HG03039 (cell line): Measurements from ENCODE around the gene SOCS7.

ENCODE experiments used
- ATAC-seq: cut with Tn5 transposase; IDR thresholded peaks from one replicate; pipeline ENCODE4 v1.9.1; 2021; ENCODE audit warnings: mild to moderate bottlenecking, moderate library complexity; ENCODE audit not compliant: unreplicated experiment

The SOCS7 gene

DNA sequence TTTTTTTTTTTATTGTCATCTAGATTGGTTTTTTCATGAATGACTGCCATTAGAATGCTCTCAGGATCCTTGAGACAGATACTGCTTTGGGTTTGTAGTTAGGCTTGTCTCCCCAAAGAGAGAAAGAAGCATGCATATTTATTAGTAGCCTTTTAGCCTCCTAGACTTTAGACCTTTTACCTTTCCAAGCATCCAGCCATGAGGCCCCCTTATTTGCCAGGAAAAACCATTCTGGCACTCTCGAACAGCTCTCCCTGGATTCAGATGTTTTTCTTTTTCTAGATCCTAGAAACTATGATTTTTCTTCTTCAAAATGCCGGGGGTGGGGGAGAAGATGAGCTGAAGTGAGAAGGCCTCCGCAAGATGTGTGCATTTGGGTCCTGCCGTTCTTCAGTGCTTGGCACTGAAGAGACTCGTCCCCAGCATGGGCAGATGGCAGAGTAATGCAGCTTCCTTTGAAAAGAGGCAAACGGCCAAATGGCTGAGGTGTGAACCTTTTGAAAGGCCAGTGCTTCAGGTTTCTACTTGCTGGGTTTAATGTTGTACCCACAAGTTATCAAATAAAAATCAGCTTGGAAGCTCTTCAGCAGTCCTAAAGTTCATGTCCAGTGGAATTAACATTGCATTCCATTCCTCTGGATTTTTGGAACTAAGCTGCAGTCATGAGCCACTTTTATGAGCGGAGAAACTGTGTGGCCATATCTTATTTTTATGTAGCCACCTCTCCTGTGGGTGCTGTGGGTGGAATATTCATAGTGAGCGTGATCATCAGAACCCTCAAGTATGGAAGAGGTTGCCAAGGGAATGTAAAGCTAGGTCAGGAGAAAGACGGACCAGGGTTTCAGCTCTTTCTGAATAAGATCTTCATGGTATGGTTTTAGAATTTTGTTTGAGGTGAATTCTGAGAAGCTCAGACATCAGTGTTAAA lies 7.2 kb downstream of the SOCS7 start:
- no peak for ATAC-seq

DNA sequence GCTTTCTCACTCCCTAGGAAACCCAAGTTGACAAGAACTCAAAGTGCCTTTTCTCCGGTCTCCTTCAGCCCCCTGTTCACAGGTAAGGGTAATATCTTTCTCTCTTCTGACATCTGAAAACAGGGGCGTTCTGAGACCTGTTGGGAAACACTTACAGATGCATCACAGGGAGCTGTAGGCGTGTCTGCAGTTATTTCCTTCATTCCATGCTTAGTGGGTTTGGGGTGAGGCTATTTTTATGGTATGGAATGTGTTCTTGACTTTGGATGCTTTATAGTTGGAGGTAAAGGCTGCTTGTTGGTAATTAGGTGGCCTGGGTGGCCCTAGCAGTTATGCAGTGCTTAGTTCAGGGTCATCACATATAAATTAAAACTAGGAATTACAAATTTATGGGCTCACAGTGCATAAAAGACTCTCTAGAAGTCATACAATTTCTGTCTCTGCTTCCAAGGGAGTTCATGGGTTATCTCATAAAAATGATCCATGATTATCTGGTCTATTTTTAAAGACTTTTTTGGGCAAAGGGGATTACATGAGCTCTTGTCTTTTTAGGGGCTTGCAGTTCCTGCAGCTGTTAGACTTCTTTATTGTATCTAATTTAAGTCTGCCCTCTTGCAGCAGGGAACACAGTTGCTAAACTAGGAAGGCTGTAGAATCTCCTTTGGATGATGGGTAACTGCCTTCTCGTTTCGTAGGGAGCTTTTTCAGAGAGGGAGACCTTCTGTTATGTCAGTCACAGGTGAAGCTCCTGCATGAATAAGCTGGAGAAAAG lies 10.2 kb downstream of the SOCS7 start:
- ATAC-seq = no peak

DNA sequence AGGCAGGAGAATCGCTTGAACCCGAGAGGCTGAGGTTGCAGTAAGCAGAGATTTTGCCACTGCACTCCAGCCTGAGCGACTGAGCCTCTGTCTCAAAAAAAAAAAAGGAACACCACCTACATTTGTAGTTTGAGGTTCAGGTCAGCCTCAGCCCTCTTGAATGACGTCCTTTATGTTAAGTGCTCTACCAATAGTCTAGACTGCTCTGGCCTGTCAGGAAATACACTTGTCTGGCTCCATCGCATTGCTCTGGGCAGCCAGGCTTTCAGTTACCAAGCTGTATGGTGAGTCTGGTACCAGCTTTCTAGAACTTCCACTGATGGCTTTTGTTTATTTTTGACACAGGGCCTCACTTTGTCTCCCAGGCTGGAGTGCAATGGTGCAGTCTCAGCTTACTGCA lies 11.4 kb downstream of the SOCS7 start:
- no peak for ATAC-seq

GRCh38 chr17:38364741-38365140 lies 13.1 kb downstream of the SOCS7 start:
- ATAC-seq = no peak

DNA sequence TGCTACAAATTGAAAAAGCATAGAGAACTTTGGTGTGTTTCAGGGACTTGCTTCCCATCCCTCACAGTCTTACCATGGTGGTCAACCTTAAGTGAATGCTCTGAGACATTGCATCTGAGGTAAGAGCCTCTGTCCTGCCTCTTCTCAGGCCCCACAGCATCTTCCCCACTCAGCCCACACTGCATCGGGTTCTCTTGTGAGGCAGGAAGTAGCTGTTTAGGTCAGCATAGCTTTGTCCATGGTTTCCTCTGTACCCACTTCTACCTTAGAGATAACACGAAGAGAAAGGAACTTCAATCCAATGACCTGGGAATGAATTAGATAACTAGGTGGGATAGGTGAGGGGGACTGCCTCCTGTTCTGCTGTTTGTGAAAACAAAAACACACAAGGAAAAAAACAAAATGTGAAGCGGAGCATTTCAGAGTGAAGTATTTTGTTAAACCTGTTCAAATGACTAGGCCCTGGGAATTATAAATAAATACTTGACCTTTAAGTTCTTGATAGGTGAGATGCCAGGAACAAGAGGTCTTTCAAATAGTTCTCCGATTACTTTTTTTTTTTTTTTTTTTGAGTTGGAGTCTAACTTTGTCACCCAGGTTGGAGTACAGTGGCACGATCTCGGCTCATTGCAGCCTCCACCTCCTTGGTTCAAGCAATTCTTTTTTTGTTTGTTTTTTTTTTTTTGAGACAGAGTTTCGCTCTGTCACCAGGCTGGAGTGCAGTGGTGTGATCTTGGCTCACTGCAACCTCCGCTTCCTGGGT lies 17.7 kb downstream of the SOCS7 start:
- no peak for ATAC-seq

- no peak for ATAC-seq
Measured at GRCh38 chr17:38379448-38379847, 27.8 kb downstream of the SOCS7 start.

- ATAC-seq = no peak
Measured at GRCh38 chr17:38395090-38395489, 43.4 kb downstream of the SOCS7 start.

DNA sequence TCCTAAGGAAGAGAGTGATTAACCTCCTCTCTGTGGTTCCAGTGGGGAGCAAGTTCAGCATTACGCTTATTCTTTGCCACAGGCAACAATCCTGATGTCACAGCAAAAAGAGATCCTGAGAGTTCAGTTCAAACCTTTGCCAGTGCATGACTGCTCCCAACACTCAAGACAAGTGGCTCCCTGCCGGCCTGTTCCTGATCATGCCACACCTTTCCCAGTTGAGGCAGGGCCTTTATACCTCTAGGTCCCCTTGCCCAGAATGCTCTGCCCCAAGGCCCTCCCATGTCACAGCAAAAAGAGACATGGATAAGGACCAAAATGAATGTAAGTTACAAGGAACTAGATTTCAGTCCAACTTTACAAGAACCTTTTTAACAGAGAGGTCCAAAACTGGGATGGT lies 45.6 kb downstream of the SOCS7 start:
- ATAC-seq = no peak

DNA sequence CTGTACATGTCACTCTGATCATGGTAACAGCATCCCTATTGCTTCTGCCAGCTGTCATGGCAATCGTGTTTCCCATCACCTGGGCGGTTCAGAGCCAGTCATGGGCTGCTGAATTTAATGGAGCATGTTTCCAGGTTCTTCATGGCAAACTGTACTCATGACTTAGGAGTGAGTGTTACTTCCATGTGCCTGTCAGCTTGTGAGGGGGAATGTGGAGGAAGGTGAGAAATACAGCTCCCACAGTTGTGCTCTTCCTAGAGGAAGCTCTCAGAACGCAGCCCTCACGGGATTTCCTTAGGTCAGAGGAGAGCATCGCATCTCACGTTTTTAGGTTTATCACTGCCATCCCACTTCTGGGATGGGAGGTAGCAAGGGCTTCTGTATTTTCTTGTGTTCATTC lies 48.6 kb downstream of the SOCS7 start:
- ATAC-seq = no peak

- no peak for ATAC-seq
Measured at GRCh38 chr17:38401459-38401858, 49.8 kb downstream of the SOCS7 start.

DNA sequence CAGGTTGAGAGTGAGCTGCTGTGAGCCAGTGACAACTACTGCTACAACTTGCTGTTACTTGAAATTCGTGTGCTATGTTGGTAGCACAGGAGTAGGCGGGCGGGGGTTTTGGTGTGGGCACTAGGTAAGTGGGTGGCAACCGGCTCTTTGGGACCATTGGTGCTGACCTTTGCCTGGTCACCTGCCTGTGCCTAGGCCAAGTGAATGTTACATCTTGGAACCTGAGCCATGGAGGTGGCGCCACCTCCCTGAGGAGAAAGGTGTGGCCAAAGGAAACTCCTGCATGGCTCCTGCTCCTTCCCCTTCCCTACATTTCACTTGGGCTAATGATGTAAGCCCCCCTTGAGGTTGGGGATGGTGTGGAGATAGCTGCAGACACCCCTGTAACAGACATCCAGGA lies 51.3 kb downstream of the SOCS7 start:
- ATAC-seq = no peak

DNA sequence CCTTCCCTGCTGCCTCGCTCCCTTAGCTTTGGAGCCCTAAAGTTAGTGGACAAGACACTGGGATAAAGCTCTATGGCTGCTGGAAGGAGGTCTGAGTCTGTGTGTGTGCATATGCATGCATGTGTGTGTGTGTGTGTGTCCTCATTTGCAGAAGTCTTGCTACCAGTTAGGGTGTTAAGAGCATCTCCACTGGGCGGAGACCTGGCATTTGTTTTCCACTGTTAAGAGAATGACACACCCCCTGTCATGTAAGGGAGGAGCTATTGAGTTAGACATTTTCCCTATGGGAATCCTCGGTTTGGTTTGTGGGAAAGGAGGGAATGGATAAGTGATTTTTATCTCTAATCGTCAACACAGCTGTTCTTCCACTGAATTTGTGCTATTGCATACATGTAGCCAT lies 51.8 kb downstream of the SOCS7 start:
- ATAC-seq = no peak

DNA sequence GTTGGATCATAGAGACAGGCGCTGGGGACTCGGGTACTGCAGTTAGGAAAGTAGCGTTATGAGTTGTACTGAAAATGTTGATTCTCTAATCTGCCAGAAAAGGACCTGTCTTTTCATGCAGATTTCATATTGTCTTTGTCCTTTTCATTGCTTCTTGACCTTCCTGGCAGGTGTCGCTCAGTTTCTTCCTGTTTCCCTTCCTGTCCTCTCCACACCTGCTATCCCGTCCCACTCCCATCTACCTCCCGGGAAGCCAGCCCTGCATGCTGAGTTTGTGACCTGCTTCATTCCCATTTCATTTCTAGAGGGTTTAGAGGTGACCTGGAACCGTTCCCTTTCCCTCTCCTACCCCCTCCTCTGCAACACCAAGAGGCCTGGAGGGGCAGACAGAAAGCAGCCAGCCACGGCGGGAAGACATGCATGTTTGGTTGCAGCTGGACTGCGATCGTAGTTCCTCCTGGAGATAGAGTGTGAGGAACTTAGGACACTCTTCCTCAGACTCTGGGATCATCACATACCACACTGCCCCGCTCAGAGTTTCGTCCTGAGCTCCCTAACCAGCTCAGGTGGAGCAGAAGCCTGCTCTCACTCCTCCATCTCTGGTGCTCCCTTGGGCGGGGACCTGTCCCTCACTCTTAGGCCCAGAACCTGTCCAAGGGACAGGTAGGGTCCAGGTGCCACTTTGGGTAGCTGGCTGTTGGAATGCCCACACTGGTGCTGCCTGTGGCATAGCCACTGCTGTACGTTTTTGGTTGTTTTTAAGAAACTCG lies 52.7 kb downstream of the SOCS7 start:
- no peak for ATAC-seq

- no peak for ATAC-seq
Measured at GRCh38 chr17:38405654-38406053, 54.0 kb downstream of the SOCS7 start.

GRCh38 chr17:38410201-38410600 lies 58.6 kb downstream of the SOCS7 start:
- no peak for ATAC-seq

DNA sequence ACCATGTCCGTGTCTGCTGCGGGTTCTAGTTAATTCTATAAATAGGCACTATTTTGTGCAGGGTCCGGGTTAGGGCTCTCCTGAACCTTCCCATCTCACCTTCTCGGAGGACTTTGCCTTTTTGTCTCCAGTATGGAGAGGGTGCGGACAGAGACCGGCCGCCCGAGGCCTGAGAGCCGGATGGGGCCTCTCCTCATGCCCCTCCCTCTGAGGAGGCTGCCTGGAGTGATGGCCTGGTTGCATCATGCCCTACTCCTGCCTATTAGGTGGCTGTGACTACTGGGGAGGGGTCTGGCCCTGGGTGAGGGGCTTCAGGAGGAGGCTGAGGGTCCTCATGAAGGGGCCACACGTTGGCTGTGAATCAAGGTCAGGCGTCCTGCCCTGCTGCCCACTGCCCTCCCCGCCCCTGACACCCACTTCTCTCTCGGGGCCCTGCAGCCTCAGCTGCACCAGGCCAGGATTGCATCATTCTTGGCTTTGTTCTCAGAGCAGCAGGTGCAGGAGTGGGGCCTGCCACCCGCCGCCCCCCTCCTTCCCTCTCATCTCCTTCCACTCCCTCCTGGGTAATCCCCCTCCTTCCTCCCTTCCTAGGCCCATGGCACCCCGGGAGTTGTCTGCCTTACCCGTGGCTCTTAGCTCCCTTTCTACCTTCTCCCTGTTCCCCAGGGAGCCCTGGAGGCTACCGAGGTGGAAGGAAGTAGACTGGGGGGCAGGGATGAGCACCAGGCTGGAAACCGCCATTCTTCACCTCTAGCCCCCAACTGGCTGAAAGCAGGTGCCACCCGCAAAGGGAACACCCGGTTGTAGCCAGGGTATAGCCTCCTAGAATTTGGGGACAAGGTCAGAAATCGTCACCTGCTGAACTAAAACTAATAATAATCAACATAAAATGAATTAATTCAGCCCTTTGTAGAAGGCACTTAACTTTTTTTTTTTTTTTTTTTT lies 63.9 kb downstream of the SOCS7 start:
- no peak for ATAC-seq

- no peak for ATAC-seq
Measured at GRCh38 chr17:38416840-38417209, 65.2 kb downstream of the SOCS7 start.

DNA sequence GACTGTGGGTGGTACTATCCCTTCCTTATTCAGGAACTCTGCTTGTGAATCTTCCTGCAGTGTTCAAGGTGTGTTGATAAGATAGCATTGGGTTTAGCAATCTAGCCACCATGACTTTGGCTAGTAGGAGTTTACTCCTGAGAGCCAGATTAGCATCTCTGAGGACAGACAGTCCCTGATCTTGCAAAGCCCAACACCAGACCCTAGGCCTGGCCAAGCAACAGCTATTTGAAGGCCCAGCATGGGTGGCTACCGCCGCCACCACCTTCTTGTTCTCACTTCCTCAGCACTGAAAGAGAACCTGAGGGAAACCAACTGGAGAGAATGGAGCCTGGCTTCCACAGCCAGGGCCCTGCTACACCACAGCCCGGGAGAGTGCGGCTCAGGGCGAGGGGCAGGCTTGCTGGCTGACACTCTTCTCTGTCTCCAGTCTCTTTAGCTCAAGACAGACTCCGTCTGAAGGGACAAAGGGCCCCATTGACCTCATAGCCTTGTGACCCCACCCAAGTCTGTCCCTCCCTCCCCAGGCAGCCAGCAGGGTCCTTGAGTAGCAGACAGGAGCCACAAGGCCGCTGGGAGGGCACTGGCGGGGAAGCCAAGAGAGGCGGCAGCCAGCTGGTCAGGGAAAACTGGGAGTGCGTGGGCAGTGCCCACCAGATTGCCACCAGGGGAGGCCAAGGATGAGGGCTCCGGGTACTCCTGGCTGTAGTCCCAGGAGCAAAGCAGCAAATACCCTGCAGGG lies 65.7 kb downstream of the SOCS7 start:
- ATAC-seq = no peak
